HepG2 (cell line): Measurements from ENCODE around the gene EIF4G2. TPM values are rescaled to one million over a fixed set of nuclear protein-coding genes. Genes with fewer than 3 reads are reported as not detected.

Source experiments
- ATF7-NPFF ChIP-seq: sonication (generic); formaldehyde crosslinking; IDR thresholded peaks from 2 replicates; pipeline ENCODE4 v1.8.1; 2023; ENCODE audit warnings: mild to moderate bottlenecking, low read depth, missing genetic modification reagents, moderate library complexity
- BRCA1 ChIP-seq: sonication (generic); formaldehyde crosslinking; IDR thresholded peaks from 2 replicates; pipeline ENCODE4 v1.4.0; 2020; ENCODE audit warnings: missing genetic modification reagents
- DPF2 ChIP-seq: sonication (generic); formaldehyde crosslinking; IDR thresholded peaks from 2 replicates; pipeline ENCODE4 v1.4.0; 2020; ENCODE audit warnings: mild to moderate bottlenecking, low read depth, missing genetic modification reagents, borderline replicate concordance
- FOSL1 ChIP-seq: sonication (generic); formaldehyde crosslinking; IDR thresholded peaks from 2 replicates; pipeline ENCODE4 v1.9.0; 2021; ENCODE audit warnings: missing genetic modification reagents, borderline replicate concordance
- GATAD1 ChIP-seq: IDR thresholded peaks from 2 replicates; pipeline ENCODE4 v1.6.1; 2016; ENCODE audit warnings: missing genetic modification reagents, missing compliant biosample characterization
- KDM1A ChIP-seq: IDR thresholded peaks from 2 replicates; pipeline ENCODE4 v1.6.1; 2016; ENCODE audit warnings: missing compliant biosample characterization
- KLF9 ChIP-seq: IDR thresholded peaks from 2 replicates; pipeline ENCODE4 v1.6.1; 2016; ENCODE audit warnings: low read depth
- KMT2B ChIP-seq: IDR thresholded peaks from 2 replicates; pipeline ENCODE4 v1.6.1; 2016; ENCODE audit warnings: missing genetic modification reagents, missing compliant biosample characterization
- NBN ChIP-seq: fragments of 450-650 bp; conservative IDR thresholded peaks from 2 replicates; pipeline ENCODE4 v1.6.1; 2017
- NR2C2 ChIP-seq: sonication (generic); formaldehyde crosslinking; IDR thresholded peaks from 2 replicates; pipeline ENCODE4 v1.4.0; 2020; ENCODE audit warnings: missing genetic modification reagents, mild to moderate bottlenecking, moderate library complexity, borderline replicate concordance
- NR2F1 ChIP-seq, 2 experiments: fragments of 450-650 bp in 1 of 2; formaldehyde crosslinking in 1 of 2; IDR thresholded peaks; 2 replicates each; pipeline versions ENCODE4 v1.5.0 to v1.6.1; 2016 to 2020; ENCODE audit warnings: mild to moderate bottlenecking in 1 of 2, missing compliant biosample characterization in 1 of 2, missing genetic modification reagents in 1 of 2, moderate library complexity in 1 of 2
- NR2F6 ChIP-seq, 2 experiments: IDR thresholded peaks; 2 replicates each; pipeline ENCODE4 v1.6.1; 2016; ENCODE audit warnings: antibody characterized with exemption in 1 of 2, mild to moderate bottlenecking in 1 of 2
- PHF20 ChIP-seq: sonication (generic); formaldehyde crosslinking; IDR thresholded peaks from 2 replicates; pipeline ENCODE4 v1.5.0; 2020; ENCODE audit warnings: mild to moderate bottlenecking, missing genetic modification reagents
- PLRG1 ChIP-seq: fragments of 450-650 bp; conservative IDR thresholded peaks from 2 replicates; pipeline ENCODE4 v1.6.1; 2016
- REPIN1 ChIP-seq: sonication (generic); formaldehyde crosslinking; IDR thresholded peaks from 2 replicates; pipeline ENCODE4 v1.8.0; 2022; ENCODE audit warnings: missing genetic modification reagents, low read depth, mild to moderate bottlenecking, borderline replicate concordance
- SMARCC2 ChIP-seq: fragments of 450-650 bp; IDR thresholded peaks from 2 replicates; pipeline ENCODE4 v1.6.1; 2017; ENCODE audit warnings: antibody characterized with exemption, mild to moderate bottlenecking
- SP4 ChIP-seq: sonication (generic); formaldehyde crosslinking; IDR thresholded peaks from 2 replicates; pipeline ENCODE4 v1.8.1; 2023; ENCODE audit warnings: mild to moderate bottlenecking, missing genetic modification reagents
- TEAD2 ChIP-seq: sonication (generic); formaldehyde crosslinking; IDR thresholded peaks from 2 replicates; pipeline ENCODE4 v1.9.0; 2021; ENCODE audit warnings: missing genetic modification reagents
- ZNF138 ChIP-seq: sonication (generic); formaldehyde crosslinking; IDR thresholded peaks from 2 replicates; pipeline ENCODE4 v1.5.0; 2020; ENCODE audit warnings: mild to moderate bottlenecking, low read depth, missing genetic modification reagents
- ZNF232 ChIP-seq: sonication (generic); formaldehyde crosslinking; IDR thresholded peaks from 2 replicates; pipeline ENCODE4 v1.4.0; 2020; ENCODE audit warnings: missing genetic modification reagents, borderline replicate concordance
- ZNF589 ChIP-seq: sonication (generic); formaldehyde crosslinking; conservative IDR thresholded peaks from 2 replicates; pipeline ENCODE4 v1.8.0; 2022; ENCODE audit warnings: mild to moderate bottlenecking, moderate library complexity, missing genetic modification reagents
- ZNF660 ChIP-seq: sonication (generic); formaldehyde crosslinking; IDR thresholded peaks from 2 replicates; pipeline ENCODE4 v1.5.1; 2020; ENCODE audit warnings: mild to moderate bottlenecking, low read depth, missing genetic modification reagents, borderline replicate concordance
- ZNF737 ChIP-seq: sonication (generic); formaldehyde crosslinking; IDR thresholded peaks from 2 replicates; pipeline ENCODE4 v1.5.0; 2020; ENCODE audit warnings: missing genetic modification reagents, mild to moderate bottlenecking, borderline replicate concordance
- polyA plus RNA-seq, 8 experiments: library from polyadenylated mRNA; depleted of rRNA in 3 of 8; stranded (reverse) in 7 of 8; unstranded in 1 of 8; fragments of >200 nt; fragmentation: Illumina TruSeq in 4 of 8; extraction: Trizol in 4 of 8; gene quantifications; 2 replicates each; pipeline versions ENCODE4 v1.2.1 to v1.2.3, GENCODE V29; 2011 to 2016; ENCODE audit warnings: low read depth in 4 of 8, missing spikeins in 1 of 8, mixed read lengths in 1 of 8; ENCODE audit not compliant: insufficient read depth in 1 of 8
- total RNA-seq, 5 experiments: library from RNA; depleted of rRNA; stranded (reverse); fragments of >200 nt; fragmentation: Illumina TruSeq; extraction: Trizol; gene quantifications; 2 replicates each; pipeline ENCODE4 v1.2.3, GENCODE V29; 2016; ENCODE audit warnings: low read depth in 1 of 5
- TF ChIP-seq, protein P1 (sequence below): sonication (generic); formaldehyde crosslinking; conservative IDR thresholded peaks from 2 replicates; pipeline ENCODE4 v1.8.0; 2022; ENCODE audit warnings: mild to moderate bottlenecking, moderate library complexity, missing genetic modification reagents
- TF ChIP-seq, protein P2 (sequence below): sonication (generic); formaldehyde crosslinking; IDR thresholded peaks from 2 replicates; pipeline ENCODE4 v1.4.0; 2020; ENCODE audit warnings: missing genetic modification reagents
- TF ChIP-seq, protein P3 (sequence below): sonication (generic); formaldehyde crosslinking; IDR thresholded peaks from 2 replicates; pipeline ENCODE4 v1.5.0; 2020; ENCODE audit warnings: missing genetic modification reagents, mild to moderate bottlenecking, borderline replicate concordance
- TF ChIP-seq, protein P4 (sequence below): sonication (generic); formaldehyde crosslinking; IDR thresholded peaks from 2 replicates; pipeline ENCODE4 v1.8.1; 2022; ENCODE audit warnings: mild to moderate bottlenecking, missing genetic modification reagents

EIF4G2 gene
- total and polyA plus RNA-seq, 2 of the 13 experiments (the other 11 are each of a cell fraction or from before 2014, with no cell fraction given), result 362 to 546 TPM

DNA sequence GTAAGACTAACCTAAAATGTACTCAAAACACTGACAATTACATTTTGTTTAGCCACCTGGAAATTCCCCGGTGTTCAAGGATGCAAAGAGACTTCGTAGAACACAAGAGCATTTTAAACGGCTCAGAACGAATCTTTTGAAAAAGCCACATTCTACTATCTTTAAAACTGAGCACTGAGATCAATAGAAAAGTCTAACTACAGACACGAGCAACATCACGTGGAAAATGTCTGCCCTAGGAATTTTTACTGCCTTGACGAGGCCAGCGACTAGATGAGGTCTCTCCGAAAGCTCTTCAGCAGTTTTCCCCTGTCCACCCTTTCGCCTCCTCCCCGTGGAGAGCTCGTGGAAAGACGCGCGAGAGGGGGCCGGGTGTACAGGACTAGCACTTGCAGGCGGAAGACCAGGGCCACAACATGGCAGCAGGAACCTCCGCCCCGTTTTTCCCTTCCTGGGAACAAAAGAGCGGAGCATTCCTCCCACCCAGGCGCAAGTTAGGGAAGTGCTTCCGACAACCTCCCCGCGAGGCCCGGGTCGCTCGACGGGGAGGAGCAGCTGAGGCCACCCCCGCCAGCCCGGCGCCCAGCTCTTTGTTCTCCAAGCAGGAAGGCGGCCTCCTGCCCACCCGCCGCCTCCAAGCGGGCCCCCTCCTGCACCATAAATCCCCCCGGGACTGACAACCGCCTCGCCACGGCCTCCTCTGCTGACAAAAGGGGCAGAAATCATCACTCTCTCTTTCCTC is 1.1 kb downstream of the EIF4G2 start (continued):
- TF ChIP-seq, protein P1, sequence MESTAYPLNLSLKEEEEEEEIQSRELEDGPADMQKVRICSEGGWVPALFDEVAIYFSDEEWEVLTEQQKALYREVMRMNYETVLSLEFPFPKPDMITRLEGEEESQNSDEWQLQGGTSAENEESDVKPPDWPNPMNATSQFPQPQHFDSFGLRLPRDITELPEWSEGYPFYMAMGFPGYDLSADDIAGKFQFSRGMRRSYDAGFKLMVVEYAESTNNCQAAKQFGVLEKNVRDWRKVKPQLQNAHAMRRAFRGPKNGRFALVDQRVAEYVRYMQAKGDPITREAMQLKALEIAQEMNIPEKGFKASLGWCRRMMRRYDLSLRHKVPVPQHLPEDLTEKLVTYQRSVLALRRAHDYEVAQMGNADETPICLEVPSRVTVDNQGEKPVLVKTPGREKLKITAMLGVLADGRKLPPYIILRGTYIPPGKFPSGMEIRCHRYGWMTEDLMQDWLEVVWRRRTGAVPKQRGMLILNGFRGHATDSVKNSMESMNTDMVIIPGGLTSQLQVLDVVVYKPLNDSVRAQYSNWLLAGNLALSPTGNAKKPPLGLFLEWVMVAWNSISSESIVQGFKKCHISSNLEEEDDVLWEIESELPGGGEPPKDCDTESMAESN (CRISPR knock-in tag), result no peak
- TF ChIP-seq ZNF589 (CRISPR knock-in tag) (peak; percentile 47; the same call in 1 of the 2 replicates), ZNF660 (no peak), NR2C2 (no peak), ZNF138 (CRISPR knock-in tag) (0 out of 2 replicates have a peak, but pooled peaks have one; percentile 12), BRCA1 (no peak), SMARCC2 (no peak), KLF9 (CRISPR knock-in tag) (no peak), KDM1A (no peak), TEAD2 (CRISPR knock-in tag) (no peak), SP4 (peak; percentile 36; the same call in 1 of the 2 replicates), FOSL1 (CRISPR knock-in tag) (no peak), PLRG1 (no peak), NR2F1 (CRISPR knock-in tag; IDR thresholded peaks at IDR 0.05) (no peak), GATAD1 (CRISPR knock-in tag) (no peak), ATF7-NPFF (CRISPR knock-in tag) (no peak), ZNF232 (no peak), KMT2B (CRISPR knock-in tag) (no peak), NR2F6 (IDR thresholded peaks at IDR 0.05) (no peak), NR2F6 (CRISPR knock-in tag; IDR thresholded peaks at IDR 0.05) (no peak), REPIN1 (CRISPR knock-in tag) (no peak), ZNF737 (CRISPR knock-in tag) (no peak), PHF20 (CRISPR knock-in tag) (no peak; the same call in 1 of the 2 replicates), NBN (no peak), DPF2 (no peak)
- TF ChIP-seq, protein P2, sequence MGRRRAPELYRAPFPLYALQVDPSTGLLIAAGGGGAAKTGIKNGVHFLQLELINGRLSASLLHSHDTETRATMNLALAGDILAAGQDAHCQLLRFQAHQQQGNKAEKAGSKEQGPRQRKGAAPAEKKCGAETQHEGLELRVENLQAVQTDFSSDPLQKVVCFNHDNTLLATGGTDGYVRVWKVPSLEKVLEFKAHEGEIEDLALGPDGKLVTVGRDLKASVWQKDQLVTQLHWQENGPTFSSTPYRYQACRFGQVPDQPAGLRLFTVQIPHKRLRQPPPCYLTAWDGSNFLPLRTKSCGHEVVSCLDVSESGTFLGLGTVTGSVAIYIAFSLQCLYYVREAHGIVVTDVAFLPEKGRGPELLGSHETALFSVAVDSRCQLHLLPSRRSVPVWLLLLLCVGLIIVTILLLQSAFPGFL (CRISPR knock-in tag), result no peak
- TF ChIP-seq, protein P3, sequence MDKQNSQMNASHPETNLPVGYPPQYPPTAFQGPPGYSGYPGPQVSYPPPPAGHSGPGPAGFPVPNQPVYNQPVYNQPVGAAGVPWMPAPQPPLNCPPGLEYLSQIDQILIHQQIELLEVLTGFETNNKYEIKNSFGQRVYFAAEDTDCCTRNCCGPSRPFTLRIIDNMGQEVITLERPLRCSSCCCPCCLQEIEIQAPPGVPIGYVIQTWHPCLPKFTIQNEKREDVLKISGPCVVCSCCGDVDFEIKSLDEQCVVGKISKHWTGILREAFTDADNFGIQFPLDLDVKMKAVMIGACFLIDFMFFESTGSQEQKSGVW (CRISPR knock-in tag), result no peak
- TF ChIP-seq, protein P4, sequence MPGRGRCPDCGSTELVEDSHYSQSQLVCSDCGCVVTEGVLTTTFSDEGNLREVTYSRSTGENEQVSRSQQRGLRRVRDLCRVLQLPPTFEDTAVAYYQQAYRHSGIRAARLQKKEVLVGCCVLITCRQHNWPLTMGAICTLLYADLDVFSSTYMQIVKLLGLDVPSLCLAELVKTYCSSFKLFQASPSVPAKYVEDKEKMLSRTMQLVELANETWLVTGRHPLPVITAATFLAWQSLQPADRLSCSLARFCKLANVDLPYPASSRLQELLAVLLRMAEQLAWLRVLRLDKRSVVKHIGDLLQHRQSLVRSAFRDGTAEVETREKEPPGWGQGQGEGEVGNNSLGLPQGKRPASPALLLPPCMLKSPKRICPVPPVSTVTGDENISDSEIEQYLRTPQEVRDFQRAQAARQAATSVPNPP (CRISPR knock-in tag), result no peak
